AG04449 (cell line): Measurements from ENCODE around the gene POU3F1.

Source experiments
- CTCF ChIA-PET: fragments of 350-600 bp; formaldehyde crosslinking; extraction: SDS; loops from one replicate; lab custom pipeline; 2021; ENCODE audit warnings: antibody characterized with exemption; lab: Yijun Ruan, JAX
- POLR2A ChIA-PET: fragments of 400-600, 350-600 bp; formaldehyde crosslinking; extraction: SDS; loops from one replicate; lab custom pipeline; 2020; ENCODE audit warnings: antibody characterized with exemption, inconsistent platforms; lab: Yijun Ruan, JAX
- DNase-seq: peaks from one replicate; pipeline ENCODE4 v3.0.0-alpha.2; 2010; ENCODE audit warnings: low read depth, low spot score
- H3K4me3 ChIP-seq: 2 replicates; pipeline ENCODE4 v1.5.1; 2011; ENCODE audit warnings: low read depth, mild to moderate bottlenecking, control low read depth, low read length
- CTCF ChIP-seq: IDR thresholded peaks from one replicate; pipeline ENCODE4 v1.5.1; 2011; ENCODE audit warnings: mild to moderate bottlenecking, moderate library complexity, low read length, control low read depth, inconsistent platforms; ENCODE audit not compliant: insufficient read depth; ENCODE audit errors: missing control alignments

The POU3F1 gene

GRCh38 chr1:38076455-38076854, 29.9 kb upstream of the POU3F1 start:
- DNase-seq = no peak
- POLR2A ChIA-PET = no interaction called here
- no peak overlapping the region for H3K4me3 ChIP-seq
- CTCF ChIA-PET = no interaction called here
- no peak for TF ChIP-seq CTCF

GRCh38 chr1:38076038-38076437, 29.4 kb upstream of the POU3F1 start:
- no peak for TF ChIP-seq CTCF
- no peak overlapping the region for H3K4me3 ChIP-seq
- POLR2A ChIA-PET = no interaction called here
- CTCF ChIA-PET = no interaction called here
- DNase-seq = no peak

GRCh38 chr1:38075191-38075590, 28.6 kb upstream of the POU3F1 start:
- DNase-seq = no peak
- no peak overlapping the region for H3K4me3 ChIP-seq
- no peak for TF ChIP-seq CTCF
- ChIA-PET POLR2A (no interaction called here), CTCF (no interaction called here)

GRCh38 chr1:38074302-38074677, 27.7 kb upstream of the POU3F1 start:
- CTCF ChIA-PET = interaction anchor here (2.6 kb wide), 1 partner anchor 12 kb away, joined by 11 read pairs; no protein-coding TSS in a partner anchor
- no peak for DNase-seq
- TF ChIP-seq CTCF = no peak
- POLR2A ChIA-PET = no interaction called here
- H3K4me3 ChIP-seq = no peak overlapping the region

- no peak for DNase-seq
- no peak for TF ChIP-seq CTCF
- H3K4me3 ChIP-seq = no peak overlapping the region
- POLR2A ChIA-PET = no interaction called here
- CTCF ChIA-PET = interaction anchor here (2.6 to 2.7 kb wide), 2 partner anchors 9 to 11 kb away, joined by 7 to 11 read pairs; no protein-coding TSS in a partner anchor
These were observed 27.1 kb upstream of the POU3F1 start for GRCh38 chr1:38073534-38074301.

- no peak for TF ChIP-seq CTCF
- ChIA-PET POLR2A (no interaction called here), CTCF (interaction anchor here (1.4 to 2.7 kb wide), 5 partner anchors 8 to 50 kb away, joined by 4 to 11 read pairs (median 7); no protein-coding TSS in a partner anchor)
- H3K4me3 ChIP-seq = no peak overlapping the region
- DNase-seq = no peak
These were observed 26.3 kb upstream of the POU3F1 start for GRCh38 chr1:38072858-38073257.
